HepG2 (cell line): Measurements from ENCODE around the gene IKZF5. TPM values are rescaled to one million over a fixed set of nuclear protein-coding genes. Genes with fewer than 3 reads are reported as not detected.

Source experiments
- ARNT ChIP-seq: fragments of 450-650 bp; IDR thresholded peaks from 2 replicates; pipeline ENCODE4 v1.6.1; 2017
- BRCA1 ChIP-seq: sonication (generic); formaldehyde crosslinking; IDR thresholded peaks from 2 replicates; pipeline ENCODE4 v1.4.0; 2020; ENCODE audit warnings: missing genetic modification reagents
- DDIT3 ChIP-seq: sonication (generic); formaldehyde crosslinking; IDR thresholded peaks from 2 replicates; pipeline ENCODE4 v1.4.0; 2020; ENCODE audit warnings: mild to moderate bottlenecking, missing genetic modification reagents
- ETV6 ChIP-seq: sonication (generic); formaldehyde crosslinking; conservative IDR thresholded peaks from 2 replicates; pipeline ENCODE4 v1.4.0; 2020; ENCODE audit warnings: missing genetic modification reagents
- FOXK1 ChIP-seq: sonication (generic); formaldehyde crosslinking; IDR thresholded peaks from 2 replicates; pipeline ENCODE4 v1.4.0; 2020; ENCODE audit warnings: low read depth, missing genetic modification reagents, borderline replicate concordance
- GRHL1 ChIP-seq: sonication (generic); formaldehyde crosslinking; conservative IDR thresholded peaks from 2 replicates; pipeline ENCODE4 v1.8.0; 2022; ENCODE audit warnings: missing genetic modification reagents
- HCFC1 ChIP-seq: fragments of 150-350 bp; IDR thresholded peaks from 2 replicates; pipeline ENCODE4 v1.6.1; 2014; ENCODE audit warnings: low read depth, low read length
- MXI1 ChIP-seq: IDR thresholded peaks from 3 replicates; pipeline ENCODE4 v1.6.1; 2012; ENCODE audit warnings: low read depth, low read length, inconsistent platforms, borderline replicate concordance
- RCOR2 ChIP-seq: IDR thresholded peaks from 2 replicates; pipeline ENCODE4 v1.6.1; 2016; ENCODE audit warnings: missing biosample characterization, missing genetic modification reagents
- SMAD1 ChIP-seq: sonication (generic); formaldehyde crosslinking; IDR thresholded peaks from 2 replicates; pipeline ENCODE4 v1.4.0; 2020; ENCODE audit warnings: missing genetic modification reagents, low read depth, mild to moderate bottlenecking, borderline replicate concordance
- SMARCC2 ChIP-seq: fragments of 450-650 bp; IDR thresholded peaks from 2 replicates; pipeline ENCODE4 v1.6.1; 2017; ENCODE audit warnings: antibody characterized with exemption, mild to moderate bottlenecking
- TEAD3 ChIP-seq: optimal IDR thresholded peaks from 2 replicates; pipeline ENCODE3; 2016; ENCODE audit warnings: borderline replicate concordance
- TFDP1 ChIP-seq: IDR thresholded peaks from 2 replicates; pipeline ENCODE4 v1.6.1; 2016; ENCODE audit warnings: missing compliant biosample characterization, missing genetic modification reagents, borderline replicate concordance
- TGIF2 ChIP-seq: IDR thresholded peaks from 2 replicates; pipeline ENCODE4 v1.6.1; 2016; ENCODE audit warnings: control low read depth, missing compliant biosample characterization
- TOPORS ChIP-seq: sonication (generic); formaldehyde crosslinking; IDR thresholded peaks from 2 replicates; pipeline ENCODE4 v1.8.0; 2023; ENCODE audit warnings: mild to moderate bottlenecking, missing genetic modification reagents
- ZNF24 ChIP-seq: fragments of 450-650 bp; IDR thresholded peaks from 2 replicates; pipeline ENCODE4 v1.6.1; 2017; ENCODE audit warnings: antibody characterized with exemption, mild to moderate bottlenecking
- ZNF318 ChIP-seq: sonication (generic); formaldehyde crosslinking; IDR thresholded peaks from 2 replicates; pipeline ENCODE4 v1.4.0; 2020; ENCODE audit warnings: mild to moderate bottlenecking, missing genetic modification reagents
- ZNF570 ChIP-seq: sonication (generic); formaldehyde crosslinking; IDR thresholded peaks from 2 replicates; pipeline ENCODE4 v1.4.0; 2020; ENCODE audit warnings: mild to moderate bottlenecking, missing genetic modification reagents, borderline replicate concordance
- ZNF788 ChIP-seq: sonication (generic); formaldehyde crosslinking; IDR thresholded peaks from 2 replicates; pipeline ENCODE4 v1.5.0; 2020; ENCODE audit warnings: mild to moderate bottlenecking, missing genetic modification reagents, borderline replicate concordance
- polyA plus RNA-seq, 8 experiments: library from polyadenylated mRNA; depleted of rRNA in 3 of 8; stranded (reverse) in 7 of 8; unstranded in 1 of 8; fragments of >200 nt; fragmentation: Illumina TruSeq in 4 of 8; extraction: Trizol in 4 of 8; gene quantifications; 2 replicates each; pipeline versions ENCODE4 v1.2.1 to v1.2.3, GENCODE V29; 2011 to 2016; ENCODE audit warnings: low read depth in 4 of 8, missing spikeins in 1 of 8, mixed read lengths in 1 of 8; ENCODE audit not compliant: insufficient read depth in 1 of 8
- total RNA-seq, 5 experiments: library from RNA; depleted of rRNA; stranded (reverse); fragments of >200 nt; fragmentation: Illumina TruSeq; extraction: Trizol; gene quantifications; 2 replicates each; pipeline ENCODE4 v1.2.3, GENCODE V29; 2016; ENCODE audit warnings: low read depth in 1 of 5

IKZF5 gene
- total and polyA plus RNA-seq, 2 of the 13 experiments (the other 11 are each of a cell fraction or from before 2014, with no cell fraction given) = 3.7 to 12.0 TPM

GRCh38 chr10:122980209-122981065 is 28.2 kb downstream of the IKZF5 start, which contains the start of gene PSTK (continued):
- TF ChIP-seq ZNF788 (CRISPR knock-in tag) = peak; percentile 95; the same call in 1 of the 2 replicates
- TF ChIP-seq ZNF318 (CRISPR knock-in tag) = peak; percentile 75; the same call in 1 of the 2 replicates
- TF ChIP-seq ZNF570 = no peak
- 0 out of 2 replicates have a peak, but pooled peaks have one; percentile 50 for TF ChIP-seq SMAD1 (CRISPR knock-in tag)
- TF ChIP-seq ARNT = no peak
- TF ChIP-seq ZNF24 = no peak
- TF ChIP-seq MXI1 = peak; percentile 56; the same call in 2 of the 3 replicates
- no peak for TF ChIP-seq TOPORS (CRISPR knock-in tag)
- peak; percentile 87; the same call in 1 of the 2 replicates for TF ChIP-seq BRCA1 (CRISPR knock-in tag)
- TF ChIP-seq GRHL1 (CRISPR knock-in tag) = no peak
- peak; percentile 84; the same call in 1 of the 2 replicates for TF ChIP-seq TFDP1 (CRISPR knock-in tag)
- peak; percentile 75; the same call in 1 of the 2 replicates for TF ChIP-seq FOXK1
- TF ChIP-seq TEAD3 (CRISPR knock-in tag) = peak; percentile 16
- no peak for TF ChIP-seq SMARCC2
- TF ChIP-seq HCFC1 = peak; percentile 42
- no peak for TF ChIP-seq RCOR2 (CRISPR knock-in tag)
- peak; percentile 79 for TF ChIP-seq TGIF2 (CRISPR knock-in tag)
- TF ChIP-seq DDIT3 (CRISPR knock-in tag) = no peak
- TF ChIP-seq ETV6 = no peak
